K562 (cell line): Measurements from ENCODE around the gene CENPX.

ENCODE experiments used
- HDAC6 ChIP-seq: IDR thresholded peaks from 2 replicates; pipeline ENCODE4 v1.6.1; 2012; ENCODE audit warnings: low read depth, mild to moderate bottlenecking, control low read depth, inconsistent platforms, low read length, moderate library complexity
- KDM1A ChIP-seq, 2 experiments: fragments of 450-650 bp; IDR thresholded peaks; 2 replicates each; pipeline ENCODE4 v1.6.1; 2016; ENCODE audit warnings: mild to moderate bottlenecking in 2 of 2
- RBM39 ChIP-seq: fragments of 200-400 bp; formaldehyde crosslinking; optimal IDR thresholded peaks from 2 replicates; pipeline ENCODE3; 2018; ENCODE audit warnings: low read depth, low read length
- TAF1 ChIP-seq: IDR thresholded peaks from 2 replicates; pipeline ENCODE4 v1.6.1; 2011; ENCODE audit warnings: mild to moderate bottlenecking, low read length, moderate library complexity; ENCODE audit not compliant: insufficient read depth, control insufficient read depth, severe bottlenecking; ENCODE audit errors: extremely low read depth
- TFAP4 ChIP-seq: sonication (generic); formaldehyde crosslinking; IDR thresholded peaks from 2 replicates; pipeline ENCODE4 v1.8.0; 2022; ENCODE audit warnings: missing genetic modification reagents, mild to moderate bottlenecking, moderate library complexity, borderline replicate concordance
- ZBTB26 ChIP-seq: fragments of 450-650 bp; formaldehyde crosslinking; IDR thresholded peaks from 2 replicates; pipeline ENCODE4 v1.4.0; 2022; ENCODE audit warnings: missing genetic modification characterization

DNA sequence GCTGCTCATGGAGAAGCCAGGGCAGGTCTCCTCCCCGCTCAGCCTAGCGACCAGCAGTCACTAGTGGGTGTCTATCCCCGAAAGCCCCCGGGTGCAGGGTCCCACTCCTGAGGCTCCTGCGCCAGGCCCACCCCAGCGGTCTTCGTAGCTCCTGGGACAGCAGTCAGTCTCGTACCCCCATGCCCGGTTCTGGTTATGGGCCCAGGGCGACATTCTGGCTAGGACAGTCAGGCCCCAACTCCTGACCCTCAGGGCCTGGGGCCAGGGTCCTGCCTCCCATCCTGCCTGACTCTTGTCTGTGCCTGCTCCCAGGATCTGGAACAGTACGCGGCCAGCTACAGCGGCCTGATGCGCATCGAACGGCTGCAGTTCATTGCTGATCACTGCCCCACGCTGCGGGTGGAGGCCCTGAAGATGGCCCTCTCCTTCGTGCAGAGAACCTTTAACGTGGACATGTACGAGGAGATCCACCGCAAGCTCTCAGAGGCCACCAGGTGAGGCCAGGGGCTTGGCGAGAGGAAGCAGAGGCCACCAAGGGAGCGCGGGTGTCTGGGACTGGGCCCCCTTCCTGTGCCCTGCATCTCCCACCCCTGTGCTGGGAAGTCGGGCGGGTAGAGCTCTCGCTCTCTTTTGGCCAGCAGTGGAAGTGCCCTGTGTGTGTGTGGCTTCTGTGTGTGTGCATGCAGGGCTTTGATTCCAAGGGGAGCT is 31.0 kb upstream of the CENPX start:
- TF ChIP-seq KDM1A (IDR thresholded peaks at IDR 0.05) (no peak), HDAC6 (no peak), RBM39 (no peak), TFAP4 (CRISPR knock-in tag) (no peak), ZBTB26 (CRISPR knock-in tag) (no peak), TAF1 (no peak)
